Esophagus muscularis mucosa (tissue), 4 donors: Measurements from ENCODE around the gene SLC7A1.

Source experiments
- CTCF ChIP-seq, 3 experiments: fragments of 200-600 bp in 2 of 3; fragments of 450-650 bp in 1 of 3; sonication (generic) in 2 of 3; IDR thresholded peaks; one replicate each; pipeline ENCODE4 v1.5.1; 2017 to 2019; ENCODE audit warnings: antibody characterized with exemption in 3 of 3, mild to moderate bottlenecking in 2 of 3, moderate library complexity in 1 of 3
- EP300 ChIP-seq: sonication (generic); formaldehyde crosslinking; IDR thresholded peaks from one replicate; pipeline ENCODE4 v1.6.1; 2017; ENCODE audit warnings: antibody characterized with exemption
- POLR2A ChIP-seq: fragments of 450-650 bp; IDR thresholded peaks from one replicate; pipeline ENCODE4 v1.6.1; 2017; ENCODE audit warnings: antibody characterized with exemption, moderate library complexity, mild to moderate bottlenecking, low read depth
- POLR2AphosphoS5 ChIP-seq, 2 donors: sonication (generic); formaldehyde crosslinking; IDR thresholded peaks; one replicate each; pipeline ENCODE4 v1.6.1; 2017; ENCODE audit warnings: antibody characterized with exemption in 2 of 2

- TF ChIP-seq CTCF (IDR thresholded peaks at IDR 0.05), result no peak
- TF ChIP-seq POLR2AphosphoS5 (IDR thresholded peaks at IDR 0.05), result no peak
- no peak for TF ChIP-seq POLR2A
- TF ChIP-seq EP300, result no peak
Measured at GRCh38 chr13:29474991-29475390, 120.5 kb downstream of the SLC7A1 start.
